ENCODE results near the gene GIN1. TPM values are rescaled to one million over a fixed set of nuclear protein-coding genes. Genes with fewer than 3 reads are reported as not detected.

Gene GIN1
- total RNA-seq, 1 experiment from 2014 or later, result 1.6 TPM

GRCh38 chr5:103037673-103038455 is 82.1 kb downstream of the GIN1 start:
- DNase-seq (ENCODE audit: low spot score), result no peak

DNA sequence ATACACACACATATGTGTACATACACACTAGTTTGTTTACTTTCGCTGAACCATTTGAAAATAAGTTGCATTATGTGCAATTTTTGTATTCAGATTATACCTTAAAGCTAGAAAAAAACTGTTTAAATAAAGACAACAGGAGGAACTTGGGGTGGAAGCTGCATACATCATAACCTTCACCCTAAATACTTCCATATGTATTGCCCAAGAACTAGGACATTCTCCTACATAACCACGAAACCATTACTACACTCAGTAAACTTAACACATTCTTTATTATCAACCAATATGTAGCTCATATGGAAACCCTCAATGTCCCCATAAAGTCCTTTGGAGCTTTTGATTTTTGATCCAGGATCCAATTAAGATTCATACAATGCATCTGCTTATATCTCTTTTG is 83.3 kb downstream of the GIN1 start:
- no peak for DNase-seq (ENCODE audit: low spot score)

Other genes starting within 250 kb of the GIN1 start
- gene PPIP5K2, start 163 bp upstream of the GIN1 start, total RNA-seq (2014; rRNA removed; shearing (Covaris generic)), result 11.0 and 11.6 TPM in 2 replicates
- gene MACIR, start 138.6 kb upstream of the GIN1 start, total RNA-seq (2014; rRNA removed; shearing (Covaris generic)), result 9.2 and 11.2 TPM in 2 replicates